ENCODE measurements around the gene RIMBP2.

RIMBP2 gene

GRCh38 chr12:130633771-130634170 is 82.3 kb downstream of the RIMBP2 start:
- DNase-seq (ENCODE audit: low spot score) = no peak

GRCh38 chr12:130632642-130633041 is 83.5 kb downstream of the RIMBP2 start:
- no peak for DNase-seq (ENCODE audit: low spot score)

- no peak for DNase-seq (ENCODE audit: low spot score)
These were observed 87.8 kb downstream of the RIMBP2 start for GRCh38 chr12:130628304-130628703.

GRCh38 chr12:130627175-130627574 is 88.9 kb downstream of the RIMBP2 start:
- DNase-seq (ENCODE audit: low spot score) = no peak

- DNase-seq (ENCODE audit: low spot score) = no peak
These were observed 89.5 kb downstream of the RIMBP2 start for GRCh38 chr12:130626601-130627000.

GRCh38 chr12:130625201-130625600 is 90.9 kb downstream of the RIMBP2 start:
- no peak for DNase-seq (ENCODE audit: low spot score)

- no peak for DNase-seq (ENCODE audit: low spot score)
These were observed 93.3 kb downstream of the RIMBP2 start for GRCh38 chr12:130622803-130623202.

- DNase-seq (ENCODE audit: low spot score) = no peak
These were observed 94.3 kb downstream of the RIMBP2 start for GRCh38 chr12:130621696-130622298.

GRCh38 chr12:130620756-130621155 is 95.3 kb downstream of the RIMBP2 start:
- DNase-seq (ENCODE audit: low spot score) = no peak

GRCh38 chr12:130620281-130620680 is 95.8 kb downstream of the RIMBP2 start:
- DNase-seq (ENCODE audit: low spot score) = no peak

- DNase-seq (ENCODE audit: low spot score) = no peak
These were observed 96.6 kb downstream of the RIMBP2 start for GRCh38 chr12:130619385-130620001.

- DNase-seq (ENCODE audit: low spot score) = no peak
These were observed 98.9 kb downstream of the RIMBP2 start for GRCh38 chr12:130617219-130617618.

GRCh38 chr12:130615861-130616345 is 100.2 kb downstream of the RIMBP2 start:
- no peak for DNase-seq (ENCODE audit: low spot score)

- no peak for DNase-seq (ENCODE audit: low spot score)
These were observed 101.6 kb downstream of the RIMBP2 start for GRCh38 chr12:130614530-130614905.

- no peak for DNase-seq (ENCODE audit: low spot score)
These were observed 102.1 kb downstream of the RIMBP2 start for GRCh38 chr12:130613831-130614529.

GRCh38 chr12:130613131-130613530 is 103.0 kb downstream of the RIMBP2 start:
- DNase-seq (ENCODE audit: low spot score) = no peak

GRCh38 chr12:130611026-130611905 is 104.8 kb downstream of the RIMBP2 start:
- no peak for DNase-seq (ENCODE audit: low spot score)

- DNase-seq (ENCODE audit: low spot score) = no peak
These were observed 106.1 kb downstream of the RIMBP2 start for GRCh38 chr12:130609966-130610365.

- no peak for DNase-seq (ENCODE audit: low spot score)
These were observed 107.3 kb downstream of the RIMBP2 start for GRCh38 chr12:130608831-130609230.

- DNase-seq (ENCODE audit: low spot score) = no peak
These were observed 108.0 kb downstream of the RIMBP2 start for GRCh38 chr12:130608132-130608531.

GRCh38 chr12:130606231-130606630 is 109.9 kb downstream of the RIMBP2 start:
- DNase-seq (ENCODE audit: low spot score) = no peak

GRCh38 chr12:130603396-130603965 is 112.6 kb downstream of the RIMBP2 start:
- no peak for DNase-seq (ENCODE audit: low spot score)

All from AG08396 (cell line).